Measurements from ENCODE around the gene COL8A2. TPM values are rescaled to one million over a fixed set of nuclear protein-coding genes. Genes with fewer than 3 reads are reported as not detected.

COL8A2 gene
- polyA plus RNA-seq (ENCODE audit: insufficient read length in 12 of 12), result 10 to 100 TPM in 6 of 12 donors, 1 to 10 TPM in 5, not detected in 1; 6.3 to 19.9 (median 11.1) TPM
- long read RNA-seq, donor 1, result 0 reads
- long read RNA-seq, donor 2, full-length matches to known transcripts, result 2 of 2 reads
- long read RNA-seq, donor 2, partial matches to known transcripts, result 0 of 2 reads
- long read RNA-seq, donor 2, other reads (novel, unspliced or antisense), result 0 of 2 reads
- long read RNA-seq, donor 3, result 0 reads
- long read RNA-seq, donor 4, result 0 reads
- long read RNA-seq, donor 5, result 0 reads
- long read RNA-seq, donor 6, full-length matches to known transcripts, result 3 of 3 reads
- long read RNA-seq, donor 6, partial matches to known transcripts, result 0 of 3 reads
- long read RNA-seq, donor 6, other reads (novel, unspliced or antisense), result 0 of 3 reads
- long read RNA-seq, donor 7, full-length matches to known transcripts, result 1 of 1 reads
- long read RNA-seq, donor 7, partial matches to known transcripts, result 0 of 1 reads
- long read RNA-seq, donor 7, other reads (novel, unspliced or antisense), result 0 of 1 reads
- long read RNA-seq, donor 8, full-length matches to known transcripts, result 3 of 3 reads
- long read RNA-seq, donor 8, partial matches to known transcripts, result 0 of 3 reads
- long read RNA-seq, donor 8, other reads (novel, unspliced or antisense), result 0 of 3 reads
- long read RNA-seq, donor 9, full-length matches to known transcripts, result 3 of 3 reads
- long read RNA-seq, donor 9, partial matches to known transcripts, result 0 of 3 reads
- long read RNA-seq, donor 9, other reads (novel, unspliced or antisense), result 0 of 3 reads
- long read RNA-seq, donor 10, full-length matches to known transcripts, result 2 of 2 reads
- long read RNA-seq, donor 10, partial matches to known transcripts, result 0 of 2 reads
- long read RNA-seq, donor 10, other reads (novel, unspliced or antisense), result 0 of 2 reads
- long read RNA-seq, donor 11, full-length matches to known transcripts, result 2 of 135 reads
- long read RNA-seq, donor 11, partial matches to known transcripts, result 133 of 135 reads
- long read RNA-seq, donor 11, other reads (novel, unspliced or antisense), result 0 of 135 reads

DNA sequence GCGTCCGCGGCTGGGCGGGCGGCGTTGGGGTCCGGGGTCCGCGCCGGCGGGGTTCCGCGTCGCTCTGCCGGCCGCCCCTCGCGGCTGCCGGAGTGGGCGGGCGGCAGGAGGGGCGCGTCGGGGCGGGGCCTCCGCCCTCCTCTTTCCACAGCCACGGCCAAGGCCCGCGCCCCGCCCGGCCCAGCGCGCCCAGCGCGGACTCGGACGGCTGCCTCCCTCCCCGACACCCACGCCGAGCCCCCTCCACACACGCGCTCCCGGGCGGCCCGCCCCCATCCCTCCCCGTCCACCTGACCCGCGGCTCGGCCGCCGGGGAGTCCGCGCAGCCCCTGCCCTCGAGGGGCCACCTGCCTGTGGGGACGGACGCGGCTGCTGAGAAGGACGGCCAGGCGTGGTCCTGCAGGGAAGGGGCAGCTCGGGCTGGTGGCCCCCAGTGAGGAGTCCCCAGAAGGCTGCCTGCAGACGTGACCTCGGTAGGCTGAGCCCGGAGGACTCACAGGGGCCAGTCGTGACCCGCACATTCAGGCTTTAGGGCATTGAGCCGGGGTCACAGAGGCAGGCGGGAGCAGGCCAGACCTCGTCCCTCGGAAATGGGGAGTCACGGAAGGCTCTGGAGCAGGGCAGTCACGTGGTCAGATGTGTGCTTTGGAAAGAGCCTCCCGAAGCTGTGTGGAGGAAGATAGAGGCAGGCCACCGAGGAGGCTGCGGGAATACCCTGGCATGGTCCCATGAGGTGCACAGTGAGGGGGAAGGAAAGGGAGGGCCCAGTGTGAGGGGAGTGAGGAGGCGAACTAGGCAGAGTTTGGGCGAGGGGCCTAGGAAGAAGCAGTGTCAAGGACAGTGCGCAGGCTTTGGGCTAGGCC is at the start of gene COL8A2:
Gene COL8A2, minus strand, starts transcription at position 94 of the 863 bp plus-strand sequence. CDS start 24,980 bp downstream, outside the sequence.
- peak; percentile 57 for DNase-seq

GRCh38 chr1:36174713-36175112 is 49.7 kb upstream of the COL8A2 start:
- no peak for DNase-seq

DNA sequence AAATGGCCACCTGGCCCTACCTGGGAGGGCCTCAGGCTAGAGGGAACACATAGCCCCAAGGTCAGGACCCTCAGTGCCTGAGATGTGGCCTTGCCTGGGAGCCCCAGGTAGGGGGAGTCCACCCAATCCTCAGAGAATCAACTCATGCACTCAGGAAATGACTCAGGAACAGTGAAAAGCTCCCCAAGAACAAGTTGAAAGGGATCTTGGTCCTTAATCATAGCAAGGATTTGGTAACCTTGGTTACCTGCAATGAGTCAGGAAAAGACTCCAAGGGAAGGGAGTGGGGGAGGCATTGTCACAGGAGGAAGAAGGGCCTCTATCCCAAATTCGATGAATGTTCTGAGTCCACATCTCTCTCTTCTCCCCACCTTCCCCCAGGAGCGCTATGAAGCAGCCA is 48.0 kb upstream of the COL8A2 start:
- no peak for DNase-seq

- no peak for DNase-seq
Observed at GRCh38 chr1:36172017-36172747, 47.2 kb upstream of the COL8A2 start.

DNA sequence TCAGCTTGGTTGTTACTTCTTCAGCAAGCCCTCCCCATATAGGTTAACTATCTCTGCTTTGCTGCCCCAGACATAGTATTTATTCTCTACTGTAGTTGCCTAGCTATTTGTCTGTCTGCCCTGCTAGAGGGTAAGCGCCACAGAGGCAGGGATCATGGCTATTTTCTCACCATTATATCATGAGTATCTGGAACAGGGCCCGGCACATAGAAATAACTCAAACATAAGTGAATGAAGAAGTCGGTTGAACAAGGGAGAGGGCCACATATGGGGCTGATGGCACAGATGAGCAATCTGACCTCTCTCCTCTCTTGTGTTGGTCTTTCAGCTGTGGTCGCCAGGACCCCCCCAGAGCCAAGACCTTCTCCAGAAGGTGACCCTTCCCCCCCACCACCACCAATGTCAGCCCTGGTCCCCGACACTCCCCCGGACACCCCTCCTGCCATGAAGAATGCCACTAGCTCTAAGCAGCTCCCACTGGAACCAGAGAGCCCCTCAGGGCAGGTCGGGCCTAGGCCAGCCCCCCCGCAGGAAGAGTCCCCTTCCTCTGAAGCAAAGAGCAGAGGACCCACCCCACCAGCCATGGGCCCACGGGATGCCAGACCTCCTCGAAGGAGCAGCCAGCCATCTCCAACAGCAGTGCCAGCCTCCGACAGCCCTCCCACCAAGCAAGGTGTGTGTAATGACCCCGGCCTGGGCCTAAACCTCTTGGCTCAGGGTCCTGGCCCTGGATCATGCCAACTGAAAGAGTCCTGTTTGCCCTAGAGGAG is 45.8 kb upstream of the COL8A2 start:
- DNase-seq, result no peak

GRCh38 chr1:36168514-36168913 is 43.5 kb upstream of the COL8A2 start:
- DNase-seq, result no peak

GRCh38 chr1:36166938-36167905 is 42.2 kb upstream of the COL8A2 start:
- DNase-seq, result no peak

- no peak for DNase-seq
Observed at GRCh38 chr1:36166136-36166535, 41.1 kb upstream of the COL8A2 start.

DNA sequence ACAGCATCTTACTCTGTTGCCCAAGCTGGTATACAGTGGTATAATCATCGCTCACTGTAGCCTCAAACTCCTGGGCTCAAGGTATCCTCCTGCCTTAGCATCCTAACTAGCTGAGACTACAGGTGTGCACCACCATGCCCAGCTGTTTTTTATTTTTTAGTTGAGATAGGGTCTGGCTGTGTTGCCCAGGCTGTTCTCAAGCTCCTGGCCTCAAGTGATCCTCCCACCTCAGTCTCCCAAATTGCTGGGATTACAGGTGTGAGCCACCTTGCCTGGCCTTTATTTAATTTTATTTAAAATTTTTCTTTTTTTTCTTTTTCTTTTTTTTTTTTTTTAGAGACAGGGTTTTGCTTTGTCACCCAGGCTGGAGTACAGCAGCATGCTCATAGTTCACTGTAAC is 40.1 kb upstream of the COL8A2 start:
- no peak for DNase-seq

DNA sequence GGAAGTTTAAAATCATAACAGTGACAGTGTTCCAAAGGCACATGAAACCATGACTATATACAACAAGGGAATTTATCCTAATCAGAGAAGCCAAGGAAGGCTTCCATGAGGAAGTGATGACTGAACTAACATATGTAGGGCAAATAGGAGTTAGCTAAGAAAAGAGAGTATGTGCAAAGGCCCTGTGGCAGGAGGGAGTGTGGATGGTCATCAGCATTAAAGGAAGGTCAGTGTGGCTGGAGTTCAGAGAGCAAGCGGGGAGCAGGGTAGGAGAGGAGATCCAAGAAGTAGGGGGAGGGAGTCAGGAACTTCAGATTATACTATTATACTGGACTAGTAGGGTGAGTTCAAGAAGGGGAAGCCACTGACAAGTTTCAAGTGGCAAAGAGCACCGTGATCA is 39.3 kb upstream of the COL8A2 start:
- DNase-seq, result no peak

DNA sequence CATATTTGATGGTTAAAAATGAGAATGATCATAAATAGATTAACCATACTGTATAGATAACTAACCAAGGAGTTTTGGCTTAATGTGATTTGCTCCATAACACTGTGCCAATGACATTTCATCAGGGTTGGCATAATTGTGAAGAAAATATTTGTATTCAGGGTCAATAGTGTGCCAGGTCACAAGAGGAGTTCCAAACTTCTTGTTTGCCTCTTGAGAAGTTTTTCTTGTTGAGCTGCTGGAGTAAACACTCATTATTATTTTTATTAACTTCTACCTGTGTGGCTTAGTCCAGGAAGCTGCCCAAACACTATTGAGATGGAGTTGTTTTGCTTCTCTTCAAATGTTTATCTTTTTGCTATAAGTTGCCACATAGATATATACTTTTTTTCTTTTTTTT is 38.4 kb upstream of the COL8A2 start:
- no peak for DNase-seq

- DNase-seq, result no peak
Observed at GRCh38 chr1:36162680-36163239, 37.7 kb upstream of the COL8A2 start.

- DNase-seq, result no peak
Observed at GRCh38 chr1:36161641-36162531, 36.9 kb upstream of the COL8A2 start.

DNA sequence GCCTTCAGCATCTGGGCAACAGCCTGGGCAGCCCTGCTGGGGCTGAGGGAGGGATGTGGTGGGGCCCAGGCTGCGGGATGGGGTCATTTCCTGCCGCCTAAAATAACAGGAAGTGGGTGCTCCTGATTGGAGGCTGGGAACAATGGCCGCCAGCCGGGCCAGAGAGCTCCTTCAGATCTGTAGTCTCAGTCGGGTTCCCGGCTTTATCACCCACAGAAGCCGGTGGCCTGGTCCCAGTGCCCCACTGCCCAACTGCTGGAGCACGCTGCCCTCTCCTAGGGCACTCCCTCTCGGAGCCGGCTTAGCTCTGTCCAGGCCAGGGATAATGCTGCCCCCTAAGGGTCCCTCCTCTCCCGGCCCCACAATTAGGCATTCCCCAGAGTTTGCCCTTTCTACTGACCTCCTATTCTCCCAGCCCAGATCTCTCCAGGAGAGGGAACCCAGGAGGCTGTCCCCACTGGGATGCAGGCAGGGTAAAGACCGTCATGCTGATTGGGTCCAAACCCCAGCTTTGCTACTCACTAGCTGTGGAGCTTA is 36.0 kb upstream of the COL8A2 start:
- DNase-seq, result no peak

- DNase-seq, result no peak
Observed at GRCh38 chr1:36160388-36160948, 35.4 kb upstream of the COL8A2 start.

- DNase-seq, result no peak
Observed at GRCh38 chr1:36159614-36160387, 34.8 kb upstream of the COL8A2 start.

All from muscle of arm (tissue), 14 donors.